ENCODE measurements around the gene ZBTB16.

DNA sequence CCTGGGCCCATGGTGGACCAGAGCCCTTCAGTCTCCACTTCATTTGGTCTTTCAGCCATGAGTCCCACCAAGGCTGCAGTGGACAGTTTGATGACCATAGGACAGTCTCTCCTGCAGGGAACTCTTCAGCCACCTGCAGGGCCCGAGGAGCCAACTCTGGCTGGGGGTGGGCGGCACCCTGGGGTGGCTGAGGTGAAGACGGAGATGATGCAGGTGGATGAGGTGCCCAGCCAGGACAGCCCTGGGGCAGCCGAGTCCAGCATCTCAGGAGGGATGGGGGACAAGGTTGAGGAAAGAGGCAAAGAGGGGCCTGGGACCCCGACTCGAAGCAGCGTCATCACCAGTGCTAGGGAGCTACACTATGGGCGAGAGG is 4.3 kb downstream of the ZBTB16 start:
- TF ChIP-seq ZFX (IDR thresholded peaks at IDR 0.05; ENCODE audit: borderline replicate concordance) = no peak
- TF ChIP-seq, protein P1, sequence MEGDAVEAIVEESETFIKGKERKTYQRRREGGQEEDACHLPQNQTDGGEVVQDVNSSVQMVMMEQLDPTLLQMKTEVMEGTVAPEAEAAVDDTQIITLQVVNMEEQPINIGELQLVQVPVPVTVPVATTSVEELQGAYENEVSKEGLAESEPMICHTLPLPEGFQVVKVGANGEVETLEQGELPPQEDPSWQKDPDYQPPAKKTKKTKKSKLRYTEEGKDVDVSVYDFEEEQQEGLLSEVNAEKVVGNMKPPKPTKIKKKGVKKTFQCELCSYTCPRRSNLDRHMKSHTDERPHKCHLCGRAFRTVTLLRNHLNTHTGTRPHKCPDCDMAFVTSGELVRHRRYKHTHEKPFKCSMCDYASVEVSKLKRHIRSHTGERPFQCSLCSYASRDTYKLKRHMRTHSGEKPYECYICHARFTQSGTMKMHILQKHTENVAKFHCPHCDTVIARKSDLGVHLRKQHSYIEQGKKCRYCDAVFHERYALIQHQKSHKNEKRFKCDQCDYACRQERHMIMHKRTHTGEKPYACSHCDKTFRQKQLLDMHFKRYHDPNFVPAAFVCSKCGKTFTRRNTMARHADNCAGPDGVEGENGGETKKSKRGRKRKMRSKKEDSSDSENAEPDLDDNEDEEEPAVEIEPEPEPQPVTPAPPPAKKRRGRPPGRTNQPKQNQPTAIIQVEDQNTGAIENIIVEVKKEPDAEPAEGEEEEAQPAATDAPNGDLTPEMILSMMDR (IDR thresholded peaks at IDR 0.05) = no peak
